GM12892 (cell line): ENCODE measurements around the gene SQSTM1.

ENCODE experiments used
- POLR2A ChIP-seq: IDR thresholded peaks from 2 replicates; pipeline ENCODE4 v1.6.1; 2011; ENCODE audit warnings: low read depth, low read length, control low read depth
- POLR2AphosphoS5 ChIP-seq: IDR thresholded peaks from 2 replicates; pipeline ENCODE4 v1.6.1; 2011; ENCODE audit warnings: low read depth, low read length, control low read depth

DNA sequence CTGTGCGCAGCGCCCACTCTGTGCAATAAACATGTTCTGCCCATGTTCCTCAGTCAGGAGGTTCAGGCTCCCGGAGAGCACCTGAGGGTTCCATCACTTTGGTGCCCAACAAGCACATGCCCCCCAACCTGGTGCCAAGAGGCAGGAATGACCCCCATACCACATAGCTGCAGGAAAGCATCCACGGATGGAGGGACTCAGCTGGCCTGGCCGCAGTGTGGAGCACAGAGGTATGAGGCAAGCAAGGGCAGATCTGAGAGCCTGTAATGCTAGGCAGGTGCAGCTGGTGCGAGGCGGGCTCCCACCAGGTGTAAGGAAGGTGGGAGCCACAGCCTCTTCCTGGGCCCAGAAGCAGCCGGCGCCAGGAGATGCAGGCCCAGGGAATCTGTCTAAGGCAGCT, 42.2 kb downstream of the SQSTM1 start:
- no peak for TF ChIP-seq POLR2A
- TF ChIP-seq POLR2AphosphoS5, result no peak
